Measurements from ENCODE around the gene ATXN7.

DNA sequence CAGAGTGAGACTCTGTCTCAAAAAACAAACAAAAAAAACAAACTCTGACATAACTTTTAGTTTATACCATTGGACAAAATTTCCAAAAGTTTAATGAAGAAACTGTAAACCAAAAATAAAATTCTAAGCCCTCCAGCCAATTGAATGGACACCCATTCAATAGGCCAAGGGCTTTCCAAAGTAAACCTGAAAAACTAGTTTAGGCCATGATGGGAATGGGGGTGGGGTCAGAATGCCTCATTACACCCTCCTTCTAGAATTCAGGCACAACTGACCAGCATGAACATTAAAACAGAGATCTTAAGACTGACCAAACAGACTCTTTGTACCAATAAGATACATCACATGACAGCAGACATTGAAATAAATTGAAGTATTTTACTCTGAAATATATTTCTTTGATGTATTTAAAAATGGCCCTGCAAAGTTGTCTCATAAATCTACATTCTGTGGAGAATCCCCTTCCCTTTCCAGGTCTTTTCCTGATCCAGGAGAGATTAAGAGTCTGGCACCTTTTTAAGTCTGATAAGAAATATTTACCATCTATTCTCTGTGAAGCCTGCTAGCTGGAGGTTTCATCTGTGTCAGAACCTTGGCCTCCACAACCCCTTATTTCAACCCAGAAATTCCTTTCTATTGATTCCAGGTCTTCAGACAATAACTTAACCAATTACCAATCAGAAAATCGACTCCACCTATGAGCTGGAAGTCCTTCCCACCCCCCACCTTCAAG lies 15.8 kb upstream of the ATXN7 start:
- TF ChIP-seq, protein P1, sequence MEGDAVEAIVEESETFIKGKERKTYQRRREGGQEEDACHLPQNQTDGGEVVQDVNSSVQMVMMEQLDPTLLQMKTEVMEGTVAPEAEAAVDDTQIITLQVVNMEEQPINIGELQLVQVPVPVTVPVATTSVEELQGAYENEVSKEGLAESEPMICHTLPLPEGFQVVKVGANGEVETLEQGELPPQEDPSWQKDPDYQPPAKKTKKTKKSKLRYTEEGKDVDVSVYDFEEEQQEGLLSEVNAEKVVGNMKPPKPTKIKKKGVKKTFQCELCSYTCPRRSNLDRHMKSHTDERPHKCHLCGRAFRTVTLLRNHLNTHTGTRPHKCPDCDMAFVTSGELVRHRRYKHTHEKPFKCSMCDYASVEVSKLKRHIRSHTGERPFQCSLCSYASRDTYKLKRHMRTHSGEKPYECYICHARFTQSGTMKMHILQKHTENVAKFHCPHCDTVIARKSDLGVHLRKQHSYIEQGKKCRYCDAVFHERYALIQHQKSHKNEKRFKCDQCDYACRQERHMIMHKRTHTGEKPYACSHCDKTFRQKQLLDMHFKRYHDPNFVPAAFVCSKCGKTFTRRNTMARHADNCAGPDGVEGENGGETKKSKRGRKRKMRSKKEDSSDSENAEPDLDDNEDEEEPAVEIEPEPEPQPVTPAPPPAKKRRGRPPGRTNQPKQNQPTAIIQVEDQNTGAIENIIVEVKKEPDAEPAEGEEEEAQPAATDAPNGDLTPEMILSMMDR (IDR thresholded peaks at IDR 0.05), result no peak
- no peak for TF ChIP-seq POLR2A (IDR thresholded peaks at IDR 0.05)

All from esophagus squamous epithelium (tissue), 4 donors.